Measurements from ENCODE around the gene RSU1.

RSU1 gene

GRCh38 chr10:16649757-16650156 is 167.5 kb downstream of the RSU1 start:
- TF ChIP-seq CTCF (IDR thresholded peaks at IDR 0.05) = no peak
- no peak for DNase-seq (ENCODE audit: low spot score)
- H3K4me3 ChIP-seq = no peak overlapping the region
- H3K27ac ChIP-seq = no peak overlapping the region

GRCh38 chr10:16648366-16648765 is 168.9 kb downstream of the RSU1 start:
- no peak overlapping the region for H3K4me3 ChIP-seq
- no peak for TF ChIP-seq CTCF (IDR thresholded peaks at IDR 0.05)
- no peak overlapping the region for H3K27ac ChIP-seq
- no peak for DNase-seq (ENCODE audit: low spot score)

- Histone ChIP-seq H3K4me3 (no peak overlapping the region), H3K27ac (no peak overlapping the region)
- DNase-seq (ENCODE audit: low spot score) = no peak
- TF ChIP-seq CTCF (IDR thresholded peaks at IDR 0.05) = no peak
These were observed 170.8 kb downstream of the RSU1 start for GRCh38 chr10:16646181-16647059.

- Histone ChIP-seq H3K27ac (no peak overlapping the region), H3K4me3 (no peak overlapping the region)
- DNase-seq (ENCODE audit: low spot score) = no peak
- no peak for TF ChIP-seq CTCF (IDR thresholded peaks at IDR 0.05)
These were observed 173.1 kb downstream of the RSU1 start for GRCh38 chr10:16644146-16644545.

- H3K4me3 ChIP-seq = no peak overlapping the region
- no peak for DNase-seq (ENCODE audit: low spot score)
- no peak overlapping the region for H3K27ac ChIP-seq
- TF ChIP-seq CTCF (IDR thresholded peaks at IDR 0.05) = no peak
These were observed 173.7 kb downstream of the RSU1 start for GRCh38 chr10:16643502-16643901.

- TF ChIP-seq CTCF (IDR thresholded peaks at IDR 0.05) = no peak
- Histone ChIP-seq H3K27ac (no peak overlapping the region), H3K4me3 (no peak overlapping the region)
- DNase-seq (ENCODE audit: low spot score) = no peak
These were observed 177.1 kb downstream of the RSU1 start for GRCh38 chr10:16640153-16640552.

- H3K27ac ChIP-seq = no peak overlapping the region
- DNase-seq (ENCODE audit: low spot score) = no peak
- no peak overlapping the region for H3K4me3 ChIP-seq
- no peak for TF ChIP-seq CTCF (IDR thresholded peaks at IDR 0.05)
These were observed 177.8 kb downstream of the RSU1 start for GRCh38 chr10:16639471-16639870.
